ENCODE data around the gene SLC35G6.
A peak's percentile ranks its signal among the peaks of the same experiment; 100 is the strongest.
"Not testable (repeated sequence)": the region's sequence is repeated elsewhere in the genome, so short reads cannot be mapped to it uniquely, and the experiment has no call there.

The SLC35G6 gene

DNA sequence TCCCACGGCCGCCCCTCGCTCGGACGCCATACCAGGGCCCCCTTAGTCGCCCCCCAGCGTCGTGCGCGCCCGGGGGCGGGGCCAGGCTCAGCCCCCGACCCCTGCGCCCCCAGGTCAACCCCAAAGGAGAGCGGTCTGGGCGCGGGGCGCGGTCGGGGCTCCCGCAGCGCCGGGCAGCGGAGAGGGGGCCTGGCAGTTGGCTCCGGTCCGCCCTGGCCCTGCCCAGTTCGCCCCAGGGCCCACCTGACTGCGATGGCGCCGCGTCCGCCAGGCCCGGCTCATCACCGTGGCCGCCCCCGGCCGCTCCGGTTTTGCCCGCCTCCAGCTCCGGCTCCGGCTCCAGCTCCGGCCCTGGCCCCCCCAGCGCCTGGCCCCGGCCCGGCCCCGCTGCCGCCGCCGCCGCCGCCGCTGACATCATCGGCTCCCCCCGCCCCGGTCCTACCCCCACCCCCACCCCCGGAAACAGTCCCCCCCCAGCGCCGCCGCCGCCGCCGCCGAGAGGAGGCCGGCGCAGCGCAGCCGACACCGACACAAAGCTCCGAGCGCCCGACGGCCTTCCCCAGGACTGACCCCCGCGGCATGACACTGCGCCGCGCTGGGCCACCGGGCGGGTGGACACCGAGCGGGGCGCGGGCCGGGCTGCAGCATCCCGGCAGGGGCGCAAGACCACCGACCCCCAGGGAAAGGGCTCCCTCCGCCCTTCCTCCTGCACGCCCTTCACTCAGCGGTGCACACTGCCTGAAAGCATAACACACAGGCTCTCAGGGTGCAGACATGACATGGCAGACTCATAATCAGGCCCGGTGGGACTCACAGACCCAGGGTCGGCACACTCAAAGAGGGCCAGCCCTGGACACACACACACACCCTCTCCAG is 1.8 kb upstream of the SLC35G6 start, which contains the start of gene ZBTB4:
Gene ZBTB4 (minus strand): TSS at position 419 of the 876 bp plus-strand sequence. CDS start 12,830 bp downstream, outside the sequence.
- peak; percentile 46 for DNase-seq (ENCODE audit: low read depth)

DNA sequence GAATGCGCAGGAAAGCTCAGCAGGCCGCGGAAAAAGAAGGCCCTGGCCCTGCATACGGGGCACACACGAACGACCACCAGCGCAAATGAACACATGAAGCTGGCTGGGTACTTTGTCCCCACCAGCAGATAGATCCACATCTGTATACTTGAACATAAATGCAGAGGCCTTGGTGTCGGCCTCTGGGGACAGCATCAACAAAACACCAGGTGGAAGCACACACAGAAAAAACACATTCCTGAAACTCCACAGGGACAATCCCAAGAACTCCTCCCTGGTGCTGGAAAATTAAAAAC is 1.2 kb upstream of the SLC35G6 start:
- no peak for DNase-seq (ENCODE audit: low read depth)

- not testable (repeated sequence) for DNase-seq (ENCODE audit: low read depth)
Measured at GRCh38 chr17:7481842-7482741, 846 bp downstream of the SLC35G6 start.

DNA sequence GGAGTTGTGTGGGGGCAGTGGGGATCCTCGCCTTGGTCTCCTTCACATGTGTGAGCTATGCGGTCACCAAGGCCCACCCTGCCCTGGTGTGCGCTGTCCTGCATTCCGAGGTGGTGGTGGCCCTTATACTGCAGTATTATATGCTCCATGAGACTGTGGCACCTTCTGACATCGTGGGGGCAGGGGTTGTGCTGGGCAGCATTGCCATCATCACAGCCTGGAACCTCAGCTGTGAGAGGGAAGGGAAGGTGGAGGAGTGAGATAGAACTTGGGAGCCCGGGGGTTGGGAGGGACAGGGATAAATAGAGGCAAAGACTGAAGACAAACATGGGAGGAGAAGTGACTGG is 1.5 kb downstream of the SLC35G6 start:
- DNase-seq (ENCODE audit: low read depth), result not testable (repeated sequence)

- peak; percentile 98 for DNase-seq (ENCODE audit: low read depth)
Measured at GRCh38 chr17:7483255-7484066, 2.2 kb downstream of the SLC35G6 start.

GRCh38 chr17:7484067-7484918 is 3.0 kb downstream of the SLC35G6 start, which contains the start of gene POLR2A:
Gene POLR2A (plus strand): TSS chr17:7484366.
- DNase-seq (ENCODE audit: low read depth), result peak; percentile 99

GRCh38 chr17:7484919-7485377 is 3.7 kb downstream of the SLC35G6 start:
- DNase-seq (ENCODE audit: low read depth), result no peak

DNA sequence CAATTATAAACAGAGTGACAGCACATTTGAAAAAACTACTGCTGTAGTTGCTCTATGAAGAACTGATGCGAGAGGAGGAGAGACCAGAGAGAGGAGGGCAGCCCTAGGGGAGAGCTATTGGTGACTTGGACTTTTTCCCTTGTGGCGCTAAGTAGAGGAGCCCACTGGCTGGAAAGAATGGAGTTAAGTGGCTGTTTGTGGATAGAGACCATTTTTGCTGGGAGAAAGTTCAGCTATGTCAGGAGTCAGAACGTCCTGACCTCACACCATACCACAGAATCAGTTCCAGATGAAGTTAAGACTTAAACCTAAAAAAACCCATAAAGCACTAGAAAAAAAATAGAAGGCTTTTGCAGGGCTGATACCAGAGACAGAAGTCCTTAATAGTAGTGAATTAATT is 4.9 kb downstream of the SLC35G6 start:
- DNase-seq (ENCODE audit: low read depth), result peak; percentile 79

- no peak for DNase-seq (ENCODE audit: low read depth)
Measured at GRCh38 chr17:7490144-7490543, 8.9 kb downstream of the SLC35G6 start.

DNA sequence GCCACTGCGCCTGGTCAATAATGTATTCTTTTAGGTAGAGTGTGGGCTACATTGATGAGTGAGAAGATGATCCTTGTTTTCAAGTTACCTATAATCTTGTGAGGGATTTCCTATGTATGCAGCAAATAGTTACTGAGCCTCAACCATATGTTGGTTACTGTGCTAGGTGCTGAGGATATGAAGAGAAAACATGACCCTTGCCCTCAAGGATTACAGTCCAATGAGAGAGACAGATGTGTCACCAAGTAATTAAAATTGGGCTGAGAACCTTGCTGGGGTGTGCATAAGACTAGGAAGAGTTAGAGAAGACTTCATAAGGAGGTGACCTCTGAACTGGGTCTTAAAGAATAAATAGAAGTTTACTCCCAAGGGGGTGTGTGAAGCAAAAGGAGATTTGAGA is 10.3 kb downstream of the SLC35G6 start:
- DNase-seq (ENCODE audit: low read depth), result no peak

DNA sequence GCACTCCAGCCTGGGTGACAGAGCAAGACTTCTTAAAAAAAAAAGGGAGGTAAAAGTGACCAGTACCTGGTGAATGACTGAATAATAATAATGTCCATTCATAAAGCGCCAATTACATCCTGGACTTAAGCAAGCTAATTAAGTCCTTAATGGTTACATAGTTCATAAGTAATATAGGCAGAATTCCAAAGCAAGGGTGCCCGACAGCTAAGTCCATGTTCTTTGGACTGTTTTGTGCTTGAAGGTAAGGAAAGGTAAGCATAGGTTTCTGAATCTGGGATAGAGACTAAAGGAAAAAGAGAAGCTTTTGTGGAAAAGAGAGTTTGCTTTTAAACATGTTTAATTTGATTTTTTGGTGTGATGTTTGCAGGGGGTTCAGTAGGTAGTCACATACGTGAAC is 12.7 kb downstream of the SLC35G6 start:
- DNase-seq (ENCODE audit: low read depth), result no peak

- no peak for DNase-seq (ENCODE audit: low read depth)
Measured at GRCh38 chr17:7495906-7496434, 14.7 kb downstream of the SLC35G6 start.

GRCh38 chr17:7496470-7497183 is 15.4 kb downstream of the SLC35G6 start:
- no peak for DNase-seq (ENCODE audit: low read depth)

- DNase-seq (ENCODE audit: low read depth), result no peak
Measured at GRCh38 chr17:7497228-7497627, 16.0 kb downstream of the SLC35G6 start.

DNA sequence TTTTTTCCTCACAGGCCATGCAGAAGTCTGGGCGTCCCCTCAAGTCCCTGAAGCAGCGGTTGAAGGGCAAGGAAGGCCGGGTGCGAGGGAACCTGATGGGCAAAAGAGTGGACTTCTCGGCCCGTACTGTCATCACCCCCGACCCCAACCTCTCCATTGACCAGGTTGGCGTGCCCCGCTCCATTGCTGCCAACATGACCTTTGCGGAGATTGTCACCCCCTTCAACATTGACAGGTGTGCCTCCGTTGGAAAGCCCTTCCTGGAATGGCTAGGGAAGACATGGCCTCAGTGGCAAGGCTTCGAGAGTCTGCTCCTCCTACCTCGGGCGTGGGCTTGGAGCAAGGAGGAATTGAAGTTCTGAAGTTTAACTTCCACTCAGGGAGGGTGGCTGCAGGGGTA is 16.4 kb downstream of the SLC35G6 start:
- no peak for DNase-seq (ENCODE audit: low read depth)

DNA sequence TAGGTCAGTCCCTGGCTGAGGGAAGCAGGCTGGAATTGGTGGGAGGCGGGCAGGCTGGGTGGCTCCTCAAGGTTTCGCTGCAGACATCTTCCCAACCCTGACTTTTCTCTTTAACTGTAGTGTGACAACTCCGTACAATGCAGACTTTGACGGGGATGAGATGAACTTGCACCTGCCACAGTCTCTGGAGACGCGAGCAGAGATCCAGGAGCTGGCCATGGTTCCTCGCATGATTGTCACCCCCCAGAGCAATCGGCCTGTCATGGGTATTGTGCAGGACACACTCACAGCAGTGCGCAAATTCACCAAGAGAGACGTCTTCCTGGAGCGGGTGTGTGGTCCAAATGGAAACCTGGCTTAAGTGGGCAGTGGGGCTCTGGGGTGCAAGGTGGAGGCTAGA is 17.9 kb downstream of the SLC35G6 start:
- no peak for DNase-seq (ENCODE audit: low read depth)

DNA sequence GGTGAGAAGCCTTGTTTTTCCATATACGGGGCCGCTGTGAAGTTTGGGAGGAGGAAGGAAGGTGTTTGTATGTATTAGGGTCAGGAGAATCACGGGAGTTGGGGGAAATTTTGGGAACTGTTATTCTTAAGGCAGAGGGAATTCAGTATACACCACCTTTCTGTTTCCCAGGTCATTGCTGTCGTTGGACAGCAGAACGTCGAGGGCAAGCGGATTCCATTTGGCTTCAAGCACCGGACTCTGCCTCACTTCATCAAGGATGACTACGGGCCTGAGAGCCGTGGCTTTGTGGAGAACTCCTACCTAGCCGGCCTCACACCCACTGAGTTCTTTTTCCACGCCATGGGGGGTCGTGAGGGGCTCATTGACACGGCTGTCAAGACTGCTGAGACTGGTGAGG is 20.5 kb downstream of the SLC35G6 start:
- DNase-seq (ENCODE audit: low read depth), result no peak

DNA sequence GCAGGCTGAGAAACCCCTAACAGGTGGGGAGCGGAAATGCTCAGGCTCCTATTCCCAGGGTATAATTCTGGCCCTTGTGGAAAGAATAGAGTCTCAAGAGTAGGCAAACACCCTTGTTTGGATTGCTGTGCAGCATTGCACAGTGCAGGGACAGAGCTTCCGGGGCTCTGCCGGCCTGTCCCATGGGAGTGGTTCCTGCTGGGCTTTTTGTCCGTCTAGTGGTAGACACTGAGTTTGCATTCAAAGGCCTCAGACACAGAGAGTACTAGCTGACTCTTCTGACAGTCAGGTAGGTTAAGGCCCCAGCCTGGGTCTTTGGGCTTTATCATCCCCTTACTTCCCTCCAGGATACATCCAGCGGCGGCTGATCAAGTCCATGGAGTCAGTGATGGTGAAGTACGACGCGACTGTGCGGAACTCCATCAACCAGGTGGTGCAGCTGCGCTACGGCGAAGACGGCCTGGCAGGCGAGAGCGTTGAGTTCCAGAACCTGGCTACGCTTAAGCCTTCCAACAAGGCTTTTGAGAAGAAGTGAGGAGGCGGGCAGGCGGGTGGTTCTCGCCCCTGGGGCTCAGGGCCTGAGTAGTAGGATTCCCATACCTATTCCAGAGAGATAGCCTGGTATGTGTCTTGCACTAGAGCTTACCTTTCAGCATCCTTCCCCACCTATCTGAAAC is 21.1 kb downstream of the SLC35G6 start:
- DNase-seq (ENCODE audit: low read depth), result no peak

- DNase-seq (ENCODE audit: low read depth), result no peak
Measured at GRCh38 chr17:7502987-7503386, 21.7 kb downstream of the SLC35G6 start.

DNA sequence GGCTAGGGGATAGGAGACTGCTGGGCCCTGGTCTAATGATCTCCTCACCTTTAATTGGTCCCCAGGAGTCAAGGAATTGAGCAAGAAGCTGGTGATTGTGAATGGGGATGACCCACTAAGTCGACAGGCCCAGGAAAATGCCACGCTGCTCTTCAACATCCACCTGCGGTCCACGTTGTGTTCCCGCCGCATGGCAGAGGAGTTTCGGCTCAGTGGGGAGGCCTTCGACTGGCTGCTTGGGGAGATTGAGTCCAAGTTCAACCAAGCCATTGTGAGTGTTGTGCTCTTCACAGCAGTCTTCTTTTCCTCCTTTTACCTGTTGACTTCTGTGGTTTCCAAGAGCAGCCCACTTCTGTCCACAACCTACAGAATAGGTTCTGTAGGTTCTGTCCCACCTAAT is 22.3 kb downstream of the SLC35G6 start:
- DNase-seq (ENCODE audit: low read depth), result no peak
